HG02571 (cell line): ENCODE measurements around the gene ADAM29.
A peak's percentile ranks its signal among the peaks of the same experiment; 100 is the strongest.
"Not testable (repeated sequence)": the region's sequence is repeated elsewhere in the genome, so short reads cannot be mapped to it uniquely, and the experiment has no call there.

Experiments used
- ATAC-seq: cut with Tn5 transposase; IDR thresholded peaks from one replicate; pipeline ENCODE4 v1.9.1; 2021; ENCODE audit warnings: mild to moderate bottlenecking, moderate library complexity; ENCODE audit not compliant: unreplicated experiment

ADAM29 gene

DNA sequence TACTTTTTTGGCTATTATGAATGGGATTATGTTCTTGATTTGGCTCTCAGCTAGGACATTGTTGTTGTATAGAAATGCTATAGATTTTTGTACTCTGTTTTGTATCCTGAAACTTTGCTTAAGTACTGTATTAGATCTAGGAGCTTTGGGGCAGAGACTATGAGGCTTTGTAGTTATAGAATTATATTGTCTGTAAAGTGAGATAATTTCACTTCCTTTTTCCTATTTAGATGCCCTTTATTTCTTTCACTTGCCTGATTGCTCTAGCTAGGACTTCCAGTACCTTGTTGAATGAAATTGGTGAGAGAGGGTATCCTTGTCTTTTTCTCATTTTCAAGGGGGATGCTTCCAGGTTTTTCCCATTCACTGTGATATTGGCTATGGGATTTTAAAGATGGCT, 28.1 kb downstream of the ADAM29 start:
- ATAC-seq = peak; percentile 68

DNA sequence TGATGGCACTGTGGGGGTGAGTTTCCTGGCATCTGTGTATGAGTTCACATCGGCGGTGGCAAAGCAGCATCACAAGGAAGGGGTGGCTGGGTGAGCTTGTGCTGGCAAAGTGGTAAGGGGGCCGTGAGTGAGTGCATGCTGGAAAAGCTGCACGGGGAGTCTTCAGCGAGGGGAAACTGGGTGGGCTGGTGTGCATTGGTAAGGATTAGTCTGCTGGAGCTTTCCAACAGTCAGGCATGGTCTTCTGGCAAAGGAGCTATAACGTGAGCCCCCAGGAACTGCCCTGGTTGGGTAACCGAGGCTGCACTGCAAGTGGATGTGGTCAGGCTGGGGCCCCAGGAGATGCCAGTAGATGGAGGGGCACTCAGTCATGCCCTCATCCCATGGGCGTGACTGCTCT, 30.7 kb downstream of the ADAM29 start:
- ATAC-seq = no peak

DNA sequence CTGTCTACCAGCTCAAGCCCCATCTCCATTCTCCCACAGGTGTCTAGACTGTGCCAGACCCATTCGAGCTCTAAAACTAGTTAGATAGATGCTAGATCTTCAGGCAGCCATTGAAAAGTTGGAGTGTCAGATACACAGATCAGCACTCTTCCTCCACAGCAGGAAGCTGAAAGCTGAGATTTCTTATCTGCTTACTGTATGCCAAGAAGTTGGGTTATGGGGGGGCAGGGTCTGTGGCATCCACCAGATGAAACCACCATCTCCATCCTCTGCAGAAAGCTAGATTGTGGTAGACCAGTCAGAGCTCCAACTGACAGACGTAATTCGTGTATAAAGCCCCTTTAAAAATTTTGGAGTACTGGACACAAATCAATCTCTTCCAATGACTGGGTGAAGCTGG, 54.8 kb downstream of the ADAM29 start:
- no peak for ATAC-seq

DNA sequence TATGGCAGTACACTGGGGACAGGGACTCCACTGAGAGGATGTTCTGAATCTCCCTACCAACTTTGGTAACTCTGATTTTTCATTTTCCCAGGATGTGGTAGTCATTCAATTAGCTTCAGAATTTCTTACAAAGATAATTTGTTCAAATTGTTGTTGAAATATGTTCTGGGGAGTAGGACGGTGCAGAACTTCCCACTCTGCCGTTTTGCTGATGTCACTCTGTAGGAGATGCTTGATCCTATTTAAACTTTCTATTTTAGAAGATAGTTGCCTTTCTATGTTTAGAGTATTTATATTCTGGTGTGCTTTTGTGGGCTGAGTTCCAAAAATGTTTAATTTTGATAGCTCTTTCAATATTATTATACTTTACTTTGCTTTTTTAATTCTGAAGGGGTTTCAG, 55.2 kb downstream of the ADAM29 start:
- ATAC-seq = no peak

DNA sequence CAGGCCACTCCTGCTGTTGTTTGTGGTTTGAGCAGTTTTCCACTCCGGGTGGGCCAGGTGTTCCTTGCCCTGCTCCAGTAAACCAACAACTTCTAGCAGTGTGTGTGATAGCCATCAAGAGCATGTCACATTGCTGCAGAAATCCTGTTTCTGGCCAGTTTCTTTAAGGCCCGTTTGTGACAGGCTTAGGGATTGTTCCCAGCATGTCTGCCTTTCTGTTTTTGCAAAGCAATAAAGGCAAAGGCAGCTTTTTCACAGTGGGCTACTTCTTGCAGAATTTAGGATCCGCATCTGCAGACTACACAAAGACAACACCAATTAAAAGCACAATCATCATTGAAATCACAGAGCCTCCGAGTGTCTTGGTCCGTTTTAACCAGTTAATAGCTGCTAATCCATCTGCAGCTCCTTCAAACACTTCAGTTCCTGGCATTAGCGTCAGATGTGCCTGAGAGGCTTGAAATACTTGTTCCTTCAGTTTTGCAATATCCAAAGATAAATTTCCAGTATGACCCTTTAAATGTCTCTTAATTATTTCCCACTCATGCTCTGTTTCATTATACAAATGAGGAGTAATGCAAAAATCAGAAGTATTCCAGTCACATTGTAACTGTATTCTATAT, 65.1 kb downstream of the ADAM29 start:
- no peak for ATAC-seq

DNA sequence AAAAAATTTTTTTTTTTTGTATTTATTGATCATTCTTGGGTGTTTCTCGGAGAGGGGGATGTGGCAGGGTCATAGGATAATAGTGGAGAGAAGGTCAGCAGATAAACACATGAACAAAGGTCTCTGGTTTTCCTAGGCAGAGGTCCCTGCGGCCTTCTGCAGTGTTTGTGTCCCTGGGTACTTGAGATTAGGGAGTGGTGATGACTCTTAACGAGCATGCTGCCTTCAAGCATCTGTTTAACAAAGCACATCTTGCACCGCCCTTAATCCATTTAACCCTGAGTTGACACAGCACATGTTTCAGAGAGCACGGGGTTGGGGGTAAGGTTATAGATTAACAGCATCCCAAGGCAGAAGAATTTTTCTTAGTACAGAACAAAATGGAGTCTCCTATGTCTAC, 65.7 kb downstream of the ADAM29 start:
- ATAC-seq = not testable (repeated sequence)

DNA sequence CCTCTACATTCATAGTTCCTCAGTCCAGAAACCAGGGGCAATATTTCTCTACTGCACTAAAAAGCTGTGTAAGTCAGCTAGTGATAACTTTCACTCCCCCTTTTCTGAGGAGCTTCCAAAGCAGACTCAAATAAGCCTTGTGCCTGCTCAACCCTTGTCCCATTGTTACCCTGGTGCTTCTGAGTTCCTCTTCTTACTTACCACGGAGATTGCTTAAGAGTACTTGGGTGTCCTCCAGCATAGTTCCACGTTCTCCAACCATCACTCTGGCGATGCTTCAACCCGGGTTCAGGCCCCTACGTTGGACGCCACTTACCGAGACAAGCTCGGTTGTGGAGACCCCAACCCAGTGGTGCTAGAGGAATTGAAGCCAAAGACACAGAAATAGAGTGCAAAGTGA, 71.6 kb downstream of the ADAM29 start:
- no peak for ATAC-seq

DNA sequence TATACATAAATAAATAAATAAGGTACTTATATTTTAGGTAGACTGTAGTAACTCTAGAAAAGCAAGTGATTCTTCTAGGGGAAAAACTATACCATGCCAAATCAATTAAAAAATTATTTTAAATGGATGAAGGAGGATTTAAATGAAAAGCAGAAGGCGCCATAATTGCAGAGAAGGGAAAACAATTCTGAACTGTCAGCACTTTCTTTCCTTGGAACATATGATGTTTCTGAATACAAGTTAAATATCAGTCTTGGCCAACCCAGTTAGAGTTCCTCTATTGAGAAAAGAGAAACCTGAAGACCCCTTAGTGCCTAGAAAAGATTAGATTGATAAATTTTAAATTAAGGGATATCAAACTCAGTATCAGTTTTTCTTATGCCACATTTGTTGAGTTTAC, 75.8 kb downstream of the ADAM29 start:
- ATAC-seq = no peak

DNA sequence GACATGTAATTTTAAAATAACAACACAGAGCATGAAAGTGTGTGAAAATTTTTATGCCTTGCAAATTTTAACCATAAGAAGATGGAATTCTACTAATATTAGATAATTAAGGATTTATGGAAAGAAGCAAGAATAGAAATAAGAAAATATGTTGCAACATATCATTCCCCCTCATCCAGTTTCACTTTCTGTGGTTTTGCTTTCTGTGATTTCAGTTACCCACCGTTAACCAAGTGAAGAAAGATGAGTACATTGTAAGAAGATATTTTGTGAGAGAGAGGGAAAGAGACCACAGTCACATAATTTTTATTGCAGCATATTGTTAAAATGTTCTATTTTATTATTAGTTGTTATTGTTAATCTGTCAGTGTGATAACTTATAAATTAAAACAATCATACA, 77.9 kb downstream of the ADAM29 start:
- no peak for ATAC-seq

DNA sequence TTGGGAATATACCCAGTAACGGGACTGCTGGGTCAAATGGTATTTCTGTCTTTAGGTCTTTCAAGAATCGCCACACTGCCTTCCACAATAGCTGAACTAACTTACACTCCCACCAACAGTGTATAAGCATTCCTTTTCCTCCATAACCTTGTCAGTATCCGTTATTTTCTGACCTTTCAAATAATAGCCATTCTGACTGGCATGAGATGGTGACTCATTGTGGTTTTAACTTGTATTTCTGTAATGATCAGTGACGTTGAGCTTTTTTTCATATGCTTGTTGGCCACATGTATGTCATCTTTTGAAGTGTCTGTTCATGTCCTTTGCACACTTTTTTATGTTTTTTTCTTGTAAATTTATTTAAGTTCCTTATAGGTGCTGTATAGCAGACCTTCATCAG, 81.2 kb downstream of the ADAM29 start:
- no peak for ATAC-seq

DNA sequence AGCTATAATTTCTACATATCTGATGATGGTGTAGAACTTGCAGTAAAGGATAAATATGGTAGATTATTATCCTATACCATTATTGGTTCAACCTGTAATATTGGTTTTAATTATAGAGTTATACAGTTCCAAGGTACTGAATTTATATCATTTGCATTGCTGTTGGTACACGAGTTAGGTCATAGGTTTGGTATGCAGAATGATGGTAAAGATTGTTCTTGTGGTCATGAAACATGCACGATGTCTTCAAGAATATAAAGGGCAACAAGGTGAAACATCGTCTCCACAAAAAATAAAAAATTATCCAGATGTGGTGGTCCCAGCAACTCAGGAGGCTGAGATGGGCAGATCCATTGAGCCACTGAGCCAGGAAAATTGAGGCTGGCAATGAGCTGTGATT, 99.6 kb downstream of the ADAM29 start:
- no peak for ATAC-seq

DNA sequence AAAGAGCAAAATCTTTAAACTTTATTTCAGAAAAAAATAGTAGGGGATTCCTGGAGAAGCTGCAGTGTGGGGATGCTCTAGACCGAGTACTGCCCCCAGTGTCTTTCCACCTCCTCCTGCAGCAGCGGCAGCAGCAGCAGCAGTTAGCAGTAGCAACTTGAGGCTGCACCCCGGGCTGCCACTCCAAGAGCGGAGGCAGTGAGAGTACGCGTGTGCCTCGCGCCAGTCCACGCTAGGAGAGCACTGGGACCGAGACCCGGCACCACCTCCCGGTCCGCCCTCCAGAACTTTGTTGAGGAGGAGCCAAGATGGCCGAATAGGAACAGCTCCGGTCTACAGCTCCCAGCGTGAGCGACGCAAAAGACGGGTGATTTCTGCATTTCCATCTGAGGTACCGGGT, 101.3 kb downstream of the ADAM29 start:
- not testable (repeated sequence) for ATAC-seq
